SK-N-SH treated with all-trans-retinoic acid at 6 μM for 48 hours (cell line): Measurements from ENCODE around the gene MESP2.

ENCODE experiments used
- ATAC-seq: fragments of 200-7000 bp; cut with Tn5 transposase; 3 replicates; pipeline ENCODE4 v1.9.1; 2020; ENCODE audit warnings: mild to moderate bottlenecking, moderate library complexity
- ARNTL ChIP-seq: fragments of 450-650 bp; formaldehyde crosslinking; IDR thresholded peaks from 2 replicates; pipeline ENCODE4 v1.5.0; 2020; ENCODE audit warnings: low read depth, mild to moderate bottlenecking, moderate library complexity, borderline replicate concordance
- BACH2 ChIP-seq: fragments of 250-450 bp; sonication (Bioruptor Pico); IDR thresholded peaks from 2 replicates; pipeline ENCODE4 v1.9.0; 2021; ENCODE audit warnings: mild to moderate bottlenecking, borderline replicate concordance
- CSDC2 ChIP-seq: fragments of 250-450 bp; sonication (Bioruptor Pico); IDR thresholded peaks from 2 replicates; pipeline ENCODE4 v1.5.0; 2020; ENCODE audit warnings: mild to moderate bottlenecking, moderate library complexity
- ESRRG ChIP-seq: fragments of 250-450 bp; sonication (Bioruptor Pico); IDR thresholded peaks from 2 replicates; pipeline ENCODE4 v1.6.1; 2021; ENCODE audit warnings: mild to moderate bottlenecking
- GLIS3 ChIP-seq: fragments of 250-450 bp; sonication (Bioruptor Pico); IDR thresholded peaks from 2 replicates; pipeline ENCODE4 v1.5.0; 2020; ENCODE audit warnings: mild to moderate bottlenecking, moderate library complexity
- ISL1 ChIP-seq: fragments of 250-450 bp; sonication (Bioruptor Pico); IDR thresholded peaks from 2 replicates; pipeline ENCODE4 v2.1.2; 2022; ENCODE audit warnings: mild to moderate bottlenecking, moderate library complexity
- OSR1 ChIP-seq: fragments of 250-450 bp; sonication (Bioruptor Pico); IDR thresholded peaks from 2 replicates; pipeline ENCODE4 v1.8.0; 2022; ENCODE audit warnings: moderate library complexity, mild to moderate bottlenecking, inconsistent platforms
- PPARA ChIP-seq: fragments of 250-450 bp; sonication (Bioruptor Pico); IDR thresholded peaks from 2 replicates; pipeline ENCODE4 v1.5.0; 2020; ENCODE audit warnings: mild to moderate bottlenecking, borderline replicate concordance
- RARB ChIP-seq: fragments of 250-450 bp; sonication (Bioruptor Pico); IDR thresholded peaks from 2 replicates; pipeline ENCODE4 v1.8.0; 2021; ENCODE audit warnings: mild to moderate bottlenecking, moderate library complexity
- SNAI2 ChIP-seq: fragments of 250-450 bp; sonication (Bioruptor Pico); IDR thresholded peaks from 2 replicates; pipeline ENCODE4 v1.5.0; 2020; ENCODE audit warnings: mild to moderate bottlenecking, moderate library complexity
- TCF4 ChIP-seq: fragments of 250-450 bp; sonication (Bioruptor Pico); IDR thresholded peaks from 2 replicates; pipeline ENCODE4 v1.8.0; 2021; ENCODE audit warnings: mild to moderate bottlenecking, moderate library complexity, borderline replicate concordance
- TOX ChIP-seq: fragments of 250-450 bp; sonication (Bioruptor Pico); IDR thresholded peaks from 2 replicates; pipeline ENCODE4 v1.8.0; 2021; ENCODE audit warnings: mild to moderate bottlenecking, moderate library complexity, borderline replicate concordance
- ZC3H10 ChIP-seq: fragments of 250-450 bp; sonication (Bioruptor Pico); IDR thresholded peaks from 2 replicates; pipeline ENCODE4 v1.5.1; 2021; ENCODE audit warnings: mild to moderate bottlenecking, moderate library complexity
- ZFP3 ChIP-seq: fragments of 250-450 bp; sonication (Bioruptor Pico); IDR thresholded peaks from 2 replicates; pipeline ENCODE4 v1.5.0; 2020; ENCODE audit warnings: mild to moderate bottlenecking, moderate library complexity
- ZNF565 ChIP-seq: fragments of 450-650 bp; formaldehyde crosslinking; conservative IDR thresholded peaks from 2 replicates; pipeline ENCODE4 v1.5.0; 2020; ENCODE audit warnings: low read depth, mild to moderate bottlenecking, moderate library complexity
- ZNF70 ChIP-seq: fragments of 450-650 bp; formaldehyde crosslinking; IDR thresholded peaks from 2 replicates; pipeline ENCODE4 v1.5.0; 2020; ENCODE audit warnings: mild to moderate bottlenecking, moderate library complexity
- ZNF8 ChIP-seq: fragments of 450-650 bp; formaldehyde crosslinking; IDR thresholded peaks from 2 replicates; pipeline ENCODE4 v1.5.0; 2020; ENCODE audit warnings: mild to moderate bottlenecking, moderate library complexity
- TF ChIP-seq, protein P1 (sequence below): fragments of 250-450 bp; sonication (Bioruptor Pico); IDR thresholded peaks from 2 replicates; pipeline ENCODE4 v1.8.0; 2020; ENCODE audit warnings: mild to moderate bottlenecking, moderate library complexity, borderline replicate concordance
- TF ChIP-seq, protein P2 (sequence below): fragments of 250-450 bp; sonication (Bioruptor Pico); IDR thresholded peaks from 2 replicates; pipeline ENCODE4 v1.8.0; 2021; ENCODE audit warnings: low read depth, mild to moderate bottlenecking, moderate library complexity, borderline replicate concordance
- TF ChIP-seq, protein P3 (sequence below): fragments of 250-450 bp; sonication (Bioruptor Pico); IDR thresholded peaks from 2 replicates; pipeline ENCODE4 v1.5.1; 2020; ENCODE audit warnings: low read depth, mild to moderate bottlenecking, moderate library complexity
- TF ChIP-seq, protein P4 (sequence below): fragments of 250-450 bp; sonication (Bioruptor Pico); IDR thresholded peaks from 2 replicates; pipeline ENCODE4 v1.5.1; 2021; ENCODE audit warnings: mild to moderate bottlenecking, moderate library complexity

Gene MESP2

DNA sequence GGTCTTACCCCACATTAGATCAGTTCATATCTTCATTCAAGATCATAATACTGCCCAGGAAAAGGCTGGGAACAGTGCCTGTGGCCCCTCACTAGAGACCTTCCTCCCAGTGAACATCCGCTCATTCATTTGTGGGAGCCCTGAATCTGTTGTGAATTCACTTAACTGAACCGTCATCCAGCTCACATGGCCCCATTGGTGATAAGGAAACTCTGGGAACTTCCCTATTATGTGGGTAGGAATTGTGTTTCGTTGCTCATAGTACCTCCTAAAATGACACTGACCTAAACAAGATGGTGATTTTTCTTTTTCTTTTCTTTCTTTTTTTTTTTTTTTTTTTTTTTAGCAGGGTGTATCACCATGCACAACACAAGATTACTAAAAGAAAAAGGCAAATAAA, 6.8 kb upstream of the MESP2 start:
- no peak for ATAC-seq
- TF ChIP-seq CSDC2 (CRISPR knock-in tag), result no peak

DNA sequence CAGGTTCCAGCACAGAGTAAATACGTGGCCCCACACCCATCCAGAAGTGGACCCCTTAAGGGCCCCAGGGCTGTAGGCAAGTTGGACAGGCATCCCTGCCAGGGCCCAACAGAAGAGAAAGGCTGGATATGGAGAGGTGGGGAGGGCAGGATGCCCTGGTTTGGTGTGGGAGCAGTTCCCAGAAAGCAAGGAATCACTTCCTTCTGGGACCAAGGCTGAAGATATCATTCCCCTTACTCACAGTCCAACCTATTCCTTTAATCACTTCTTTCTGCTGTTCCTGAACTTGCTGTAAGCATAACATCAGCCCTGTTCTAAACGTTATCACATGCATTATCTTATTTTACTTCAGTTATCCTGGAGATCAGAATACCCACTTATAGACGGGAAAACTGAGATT, 6.1 kb upstream of the MESP2 start:
- ATAC-seq, result peak; percentile 37
- TF ChIP-seq ISL1 (CRISPR knock-in tag) (no peak), TOX (no peak)

DNA sequence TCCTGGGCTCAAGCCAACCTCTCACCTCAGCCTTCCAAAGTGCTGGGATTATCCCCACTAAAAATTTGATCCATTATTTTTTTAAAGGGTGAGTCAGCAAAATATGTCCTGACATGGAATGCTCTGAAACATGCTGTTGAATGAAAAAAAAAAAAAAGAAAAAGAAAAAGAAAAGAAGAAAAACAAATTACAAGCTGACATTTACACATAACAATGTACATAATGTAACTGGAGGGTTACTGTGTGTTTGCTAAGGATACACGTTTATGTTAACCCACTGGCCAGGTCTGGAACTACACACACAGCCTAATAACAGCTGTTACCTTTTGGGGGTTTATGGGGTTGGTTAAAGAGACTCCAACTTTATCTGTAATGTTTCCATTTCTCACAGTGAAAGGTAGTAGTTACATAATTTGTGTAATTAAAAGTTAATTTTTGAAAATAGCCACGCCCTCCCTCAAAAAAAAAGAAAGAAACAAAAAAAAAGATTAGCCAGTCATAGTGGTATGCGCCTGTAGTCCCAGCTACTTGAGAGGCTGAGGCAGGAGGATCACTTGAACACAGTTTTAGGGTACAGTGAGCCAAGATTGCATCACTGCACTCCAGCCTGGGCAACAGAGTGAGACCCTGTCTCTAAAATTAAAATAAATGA, 3.1 kb upstream of the MESP2 start:
- TF ChIP-seq ISL1 (CRISPR knock-in tag) (0 out of 2 replicates have a peak, but pooled peaks have one; percentile 11), ZFP3 (CRISPR knock-in tag) (no peak), ARNTL (no peak), OSR1 (no peak), ZNF8 (CRISPR knock-in tag) (no peak), CSDC2 (CRISPR knock-in tag) (no peak)

DNA sequence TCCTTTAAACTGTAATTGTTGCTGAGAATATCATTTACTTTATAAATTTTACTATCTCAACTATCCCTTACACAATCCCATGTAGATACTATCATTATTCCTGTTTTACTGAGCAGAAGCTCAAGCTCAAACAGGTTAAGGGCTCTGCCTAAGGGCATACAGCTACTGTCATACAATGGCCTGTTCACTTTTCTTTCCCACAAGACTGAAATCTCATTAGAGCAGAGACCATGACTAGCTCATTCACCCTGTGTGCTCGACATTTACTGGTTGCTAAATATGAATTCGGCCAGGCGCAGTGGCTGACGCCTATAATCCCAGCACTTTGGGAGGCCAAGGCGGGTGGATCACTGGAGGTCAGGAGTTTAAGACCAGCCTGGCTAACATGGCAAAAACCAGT, 1.6 kb upstream of the MESP2 start:
- TF ChIP-seq, protein P1, sequence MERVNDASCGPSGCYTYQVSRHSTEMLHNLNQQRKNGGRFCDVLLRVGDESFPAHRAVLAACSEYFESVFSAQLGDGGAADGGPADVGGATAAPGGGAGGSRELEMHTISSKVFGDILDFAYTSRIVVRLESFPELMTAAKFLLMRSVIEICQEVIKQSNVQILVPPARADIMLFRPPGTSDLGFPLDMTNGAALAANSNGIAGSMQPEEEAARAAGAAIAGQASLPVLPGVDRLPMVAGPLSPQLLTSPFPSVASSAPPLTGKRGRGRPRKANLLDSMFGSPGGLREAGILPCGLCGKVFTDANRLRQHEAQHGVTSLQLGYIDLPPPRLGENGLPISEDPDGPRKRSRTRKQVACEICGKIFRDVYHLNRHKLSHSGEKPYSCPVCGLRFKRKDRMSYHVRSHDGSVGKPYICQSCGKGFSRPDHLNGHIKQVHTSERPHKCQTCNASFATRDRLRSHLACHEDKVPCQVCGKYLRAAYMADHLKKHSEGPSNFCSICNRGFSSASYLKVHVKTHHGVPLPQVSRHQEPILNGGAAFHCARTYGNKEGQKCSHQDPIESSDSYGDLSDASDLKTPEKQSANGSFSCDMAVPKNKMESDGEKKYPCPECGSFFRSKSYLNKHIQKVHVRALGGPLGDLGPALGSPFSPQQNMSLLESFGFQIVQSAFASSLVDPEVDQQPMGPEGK (CRISPR knock-in tag), result no peak
- TF ChIP-seq ZNF70 (CRISPR knock-in tag) (no peak), RARB (CRISPR knock-in tag) (no peak), ARNTL (no peak), ZC3H10 (CRISPR knock-in tag) (no peak), ISL1 (CRISPR knock-in tag) (no peak), PPARA (CRISPR knock-in tag) (no peak), BACH2 (no peak), SNAI2 (CRISPR knock-in tag) (no peak), GLIS3 (CRISPR knock-in tag) (no peak), ZFP3 (CRISPR knock-in tag) (no peak), ESRRG (no peak), ZNF565 (CRISPR knock-in tag) (no peak), TCF4 (CRISPR knock-in tag) (no peak), TOX (no peak), CSDC2 (CRISPR knock-in tag) (no peak)
- TF ChIP-seq, protein P2, sequence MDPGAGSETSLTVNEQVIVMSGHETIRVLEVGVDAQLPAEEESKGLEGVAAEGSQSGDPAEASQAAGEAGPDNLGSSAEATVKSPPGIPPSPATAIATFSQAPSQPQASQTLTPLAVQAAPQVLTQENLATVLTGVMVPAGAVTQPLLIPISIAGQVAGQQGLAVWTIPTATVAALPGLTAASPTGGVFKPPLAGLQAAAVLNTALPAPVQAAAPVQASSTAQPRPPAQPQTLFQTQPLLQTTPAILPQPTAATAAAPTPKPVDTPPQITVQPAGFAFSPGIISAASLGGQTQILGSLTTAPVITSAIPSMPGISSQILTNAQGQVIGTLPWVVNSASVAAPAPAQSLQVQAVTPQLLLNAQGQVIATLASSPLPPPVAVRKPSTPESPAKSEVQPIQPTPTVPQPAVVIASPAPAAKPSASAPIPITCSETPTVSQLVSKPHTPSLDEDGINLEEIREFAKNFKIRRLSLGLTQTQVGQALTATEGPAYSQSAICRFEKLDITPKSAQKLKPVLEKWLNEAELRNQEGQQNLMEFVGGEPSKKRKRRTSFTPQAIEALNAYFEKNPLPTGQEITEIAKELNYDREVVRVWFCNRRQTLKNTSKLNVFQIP (CRISPR knock-in tag), result no peak
- TF ChIP-seq, protein P3, sequence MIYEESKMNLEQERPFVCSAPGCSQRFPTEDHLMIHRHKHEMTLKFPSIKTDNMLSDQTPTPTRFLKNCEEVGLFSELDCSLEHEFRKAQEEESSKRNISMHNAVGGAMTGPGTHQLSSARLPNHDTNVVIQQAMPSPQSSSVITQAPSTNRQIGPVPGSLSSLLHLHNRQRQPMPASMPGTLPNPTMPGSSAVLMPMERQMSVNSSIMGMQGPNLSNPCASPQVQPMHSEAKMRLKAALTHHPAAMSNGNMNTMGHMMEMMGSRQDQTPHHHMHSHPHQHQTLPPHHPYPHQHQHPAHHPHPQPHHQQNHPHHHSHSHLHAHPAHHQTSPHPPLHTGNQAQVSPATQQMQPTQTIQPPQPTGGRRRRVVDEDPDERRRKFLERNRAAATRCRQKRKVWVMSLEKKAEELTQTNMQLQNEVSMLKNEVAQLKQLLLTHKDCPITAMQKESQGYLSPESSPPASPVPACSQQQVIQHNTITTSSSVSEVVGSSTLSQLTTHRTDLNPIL (CRISPR knock-in tag), result no peak
- TF ChIP-seq, protein P4, sequence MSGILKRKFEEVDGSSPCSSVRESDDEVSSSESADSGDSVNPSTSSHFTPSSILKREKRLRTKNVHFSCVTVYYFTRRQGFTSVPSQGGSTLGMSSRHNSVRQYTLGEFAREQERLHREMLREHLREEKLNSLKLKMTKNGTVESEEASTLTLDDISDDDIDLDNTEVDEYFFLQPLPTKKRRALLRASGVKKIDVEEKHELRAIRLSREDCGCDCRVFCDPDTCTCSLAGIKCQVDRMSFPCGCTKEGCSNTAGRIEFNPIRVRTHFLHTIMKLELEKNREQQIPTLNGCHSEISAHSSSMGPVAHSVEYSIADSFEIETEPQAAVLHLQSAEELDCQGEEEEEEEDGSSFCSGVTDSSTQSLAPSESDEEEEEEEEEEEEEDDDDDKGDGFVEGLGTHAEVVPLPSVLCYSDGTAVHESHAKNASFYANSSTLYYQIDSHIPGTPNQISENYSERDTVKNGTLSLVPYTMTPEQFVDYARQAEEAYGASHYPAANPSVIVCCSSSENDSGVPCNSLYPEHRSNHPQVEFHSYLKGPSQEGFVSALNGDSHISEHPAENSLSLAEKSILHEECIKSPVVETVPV (CRISPR knock-in tag), result no peak
- no peak for ATAC-seq

More for the DNA sequence above, 3.1 kb upstream of the MESP2 start:
- peak; percentile 50 for ATAC-seq

DNA sequence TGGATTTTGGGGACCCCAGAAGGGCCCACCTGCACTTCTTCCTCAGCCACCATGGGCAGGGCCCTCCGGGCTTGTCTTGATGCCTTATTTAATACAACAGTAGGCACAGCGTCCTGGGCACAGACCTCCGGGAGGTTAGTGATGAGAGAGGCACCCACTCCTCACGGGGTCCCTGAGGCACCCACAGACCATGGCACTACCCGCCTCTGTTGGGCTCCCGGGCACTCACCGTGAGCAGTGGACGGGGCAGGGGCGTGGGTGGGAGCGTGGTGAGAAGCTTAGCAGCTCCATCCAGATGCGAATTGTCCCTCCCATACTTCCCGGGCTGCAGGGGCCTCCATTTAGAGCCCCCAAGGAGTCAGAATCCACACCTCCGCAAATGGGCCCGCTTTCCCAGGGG, 317 bp upstream of the MESP2 start:
- TF ChIP-seq TOX (no peak), ZNF565 (CRISPR knock-in tag) (no peak)
- no peak for ATAC-seq
